RWPE2 (cell line): Measurements from ENCODE around the gene TDRD10.

Experiments used
- ATAC-seq: fragments of 200-7000 bp; cut with Tn5 transposase; 3 replicates; pipeline ENCODE4 v1.9.1; 2021; ENCODE audit warnings: low read depth
- DNase-seq: peaks from one replicate; pipeline ENCODE4 v3.0.0-alpha.2; 2020; ENCODE audit warnings: low spot score
- H3K27ac ChIP-seq: fragments of 450-650 bp; 2 replicates; pipeline ENCODE4 v1.5.1; 2017; ENCODE audit warnings: mild to moderate bottlenecking; ENCODE audit not compliant: poor library complexity, severe bottlenecking
- H3K27me3 ChIP-seq: fragments of 250-450 bp; sonication (Bioruptor Pico); 2 replicates; pipeline ENCODE4 v1.5.1; 2021; ENCODE audit warnings: mild to moderate bottlenecking, moderate library complexity; ENCODE audit not compliant: insufficient read depth, poor library complexity, severe bottlenecking
- H3K36me3 ChIP-seq: fragments of 250-450 bp; sonication (Bioruptor Pico); 2 replicates; pipeline ENCODE4 v1.5.1; 2020; ENCODE audit warnings: low read depth, mild to moderate bottlenecking, moderate library complexity
- H3K4me1 ChIP-seq: fragments of 250-450 bp; sonication (Bioruptor Pico); 2 replicates; pipeline ENCODE4 v1.5.1; 2021; ENCODE audit warnings: mild to moderate bottlenecking, moderate library complexity; ENCODE audit not compliant: insufficient read depth, poor library complexity, severe bottlenecking
- H3K4me3 ChIP-seq: fragments of 250-450 bp; sonication (Bioruptor Pico); 2 replicates; pipeline ENCODE4 v1.5.1; 2021; ENCODE audit warnings: mild to moderate bottlenecking, moderate library complexity; ENCODE audit not compliant: severe bottlenecking
- H3K9me3 ChIP-seq: fragments of 250-450 bp; sonication (Bioruptor Pico); 2 replicates; pipeline ENCODE4 v1.5.1; 2021; ENCODE audit warnings: mild to moderate bottlenecking, moderate library complexity; ENCODE audit not compliant: severe bottlenecking
- CTCF ChIP-seq: fragments of 450-650 bp; IDR thresholded peaks from one replicate; pipeline ENCODE4 v1.5.1; 2017; ENCODE audit warnings: mild to moderate bottlenecking, moderate library complexity; ENCODE audit not compliant: poor library complexity, severe bottlenecking

The TDRD10 gene

GRCh38 chr1:154579374-154579773, 77.4 kb downstream of the TDRD10 start:
- TF ChIP-seq CTCF: no peak
- H3K4me3 ChIP-seq: no peak overlapping the region
- H3K27me3 ChIP-seq: no peaks in the 10 kb centered on the region
- DNase-seq (no peak), ATAC-seq (no peak)
- no peaks in the 10 kb centered on the region for H3K4me1 ChIP-seq
- H3K9me3 ChIP-seq: no peaks in the 10 kb centered on the region
- peaks cover 39% of the 10 kb centered on the region for H3K36me3 ChIP-seq
- H3K27ac ChIP-seq: no peak overlapping the region

- Histone ChIP-seq H3K36me3 (peaks cover 62% of the 10 kb centered on the region), H3K4me3 (no peak overlapping the region), H3K27ac (no peak overlapping the region), H3K27me3 (no peaks in the 10 kb centered on the region), H3K9me3 (no peaks in the 10 kb centered on the region), H3K4me1 (no peaks in the 10 kb centered on the region)
- ATAC-seq: no peak
- DNase-seq: no peak
- TF ChIP-seq CTCF: no peak
Measured at GRCh38 chr1:154581766-154582165, 79.7 kb downstream of the TDRD10 start.

- Histone ChIP-seq H3K9me3 (no peaks in the 10 kb centered on the region), H3K4me1 (no peaks in the 10 kb centered on the region), H3K27ac (no peak overlapping the region), H3K27me3 (no peaks in the 10 kb centered on the region), H3K36me3 (peaks cover 74% of the 10 kb centered on the region), H3K4me3 (no peak overlapping the region)
- DNase-seq (no peak), ATAC-seq (no peak)
- no peak for TF ChIP-seq CTCF
Measured at GRCh38 chr1:154582885-154583284, 80.9 kb downstream of the TDRD10 start.

DNA sequence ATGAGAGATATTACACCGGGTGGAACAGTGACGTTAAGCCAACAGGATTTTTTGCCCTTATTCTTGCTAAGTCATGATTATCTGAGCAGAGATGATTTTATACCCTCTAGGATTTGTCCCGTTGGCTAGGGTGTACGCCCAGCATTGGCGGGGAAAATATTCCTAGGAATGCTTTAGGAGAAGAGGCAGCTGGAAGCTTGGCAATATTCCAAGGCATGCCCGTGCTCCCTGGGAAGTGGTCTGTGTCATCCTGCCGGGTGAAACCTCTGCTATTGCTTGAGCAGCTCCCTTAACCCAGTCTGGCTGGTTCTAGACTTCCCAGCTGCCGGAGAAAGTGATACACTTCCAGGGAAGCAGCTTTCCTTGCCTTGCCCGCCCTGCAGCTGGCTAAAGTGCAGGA, 81.8 kb downstream of the TDRD10 start:
- H3K4me3 ChIP-seq: no peak overlapping the region
- no peaks in the 10 kb centered on the region for H3K4me1 ChIP-seq
- no peak for DNase-seq
- H3K36me3 ChIP-seq: peaks cover 82% of the 10 kb centered on the region
- no peak for ATAC-seq
- H3K27ac ChIP-seq: no peak overlapping the region
- H3K27me3 ChIP-seq: no peaks in the 10 kb centered on the region
- TF ChIP-seq CTCF: no peak
- H3K9me3 ChIP-seq: no peaks in the 10 kb centered on the region

GRCh38 chr1:154584267-154584994, 82.4 kb downstream of the TDRD10 start:
- Histone ChIP-seq H3K4me3 (no peak overlapping the region), H3K9me3 (no peaks in the 10 kb centered on the region), H3K27me3 (no peaks in the 10 kb centered on the region), H3K36me3 (peaks cover 89% of the 10 kb centered on the region), H3K4me1 (no peaks in the 10 kb centered on the region), H3K27ac (no peak overlapping the region)
- no peak for ATAC-seq
- TF ChIP-seq CTCF: no peak
- no peak for DNase-seq
